Pons (tissue), 1 donor: ENCODE data around the gene HAT1.
"Not testable (repeated sequence)": the region's sequence is repeated elsewhere in the genome, so short reads cannot be mapped to it uniquely, and the experiment has no call there.

Experiments
- DNase-seq: peaks from one replicate; pipeline ENCODE4 v3.0.0-alpha.2; 2016; ENCODE audit warnings: low spot score

Gene HAT1

GRCh38 chr2:171979103-171979502 lies 56.8 kb downstream of the HAT1 start:
- DNase-seq = no peak

DNA sequence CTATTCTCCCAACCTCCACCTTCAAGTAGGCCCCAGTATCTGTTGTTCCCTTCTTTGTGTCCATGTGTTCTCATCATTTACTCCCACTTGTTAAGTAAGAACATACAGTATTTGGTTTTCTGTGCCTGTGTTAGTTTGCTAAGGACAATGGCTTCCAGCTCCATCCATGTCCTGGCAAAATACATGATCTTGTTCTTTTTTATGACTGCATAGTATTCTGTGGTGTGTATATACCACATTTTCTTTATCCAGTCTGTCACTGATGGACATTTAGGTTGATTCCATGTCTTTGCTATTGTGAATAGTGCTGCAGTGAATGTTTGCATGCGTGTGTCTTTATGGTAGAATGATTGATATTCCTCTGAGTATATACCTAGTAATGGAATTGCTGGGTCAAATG lies 61.7 kb downstream of the HAT1 start:
- DNase-seq = not testable (repeated sequence)

DNA sequence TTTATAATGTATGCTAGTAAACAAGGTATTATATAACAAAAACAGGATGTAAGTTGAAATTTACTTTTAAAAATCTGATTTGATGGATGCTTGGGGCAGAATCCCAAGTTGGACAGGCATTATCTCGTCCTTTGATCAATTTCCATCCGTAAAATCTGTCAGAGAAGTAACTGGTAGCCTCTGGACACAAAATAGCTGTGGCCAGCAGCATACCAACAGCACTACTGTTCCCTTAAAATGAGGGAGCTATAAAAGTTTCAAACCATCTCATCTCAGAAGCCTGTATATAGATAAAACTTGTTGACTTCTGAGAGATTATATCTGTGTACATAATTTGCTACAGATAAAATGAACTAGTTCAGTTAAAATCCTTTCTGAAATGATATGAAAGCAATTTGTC lies 62.8 kb downstream of the HAT1 start:
- no peak for DNase-seq

DNA sequence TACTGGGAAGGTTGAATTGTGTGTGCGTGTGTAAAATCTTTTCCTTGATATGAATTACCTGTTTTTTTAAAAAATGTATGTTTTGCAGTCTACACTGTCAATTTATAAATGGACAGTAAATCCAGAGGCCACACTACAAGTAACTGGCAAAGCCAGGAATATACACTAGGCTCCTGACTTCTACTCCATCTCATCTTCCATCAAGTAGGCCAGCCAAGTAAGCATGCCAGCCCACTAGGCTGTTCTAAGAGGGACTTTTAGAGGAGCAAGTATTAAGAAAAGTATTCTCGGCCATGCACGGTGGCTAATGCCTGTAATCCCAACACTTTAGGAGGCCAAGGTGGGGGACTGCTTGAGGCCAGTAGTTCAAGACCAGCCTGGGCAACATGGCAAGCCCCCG lies 64.5 kb downstream of the HAT1 start:
- no peak for DNase-seq

GRCh38 chr2:171991027-171991426 lies 68.8 kb downstream of the HAT1 start:
- DNase-seq = no peak

DNA sequence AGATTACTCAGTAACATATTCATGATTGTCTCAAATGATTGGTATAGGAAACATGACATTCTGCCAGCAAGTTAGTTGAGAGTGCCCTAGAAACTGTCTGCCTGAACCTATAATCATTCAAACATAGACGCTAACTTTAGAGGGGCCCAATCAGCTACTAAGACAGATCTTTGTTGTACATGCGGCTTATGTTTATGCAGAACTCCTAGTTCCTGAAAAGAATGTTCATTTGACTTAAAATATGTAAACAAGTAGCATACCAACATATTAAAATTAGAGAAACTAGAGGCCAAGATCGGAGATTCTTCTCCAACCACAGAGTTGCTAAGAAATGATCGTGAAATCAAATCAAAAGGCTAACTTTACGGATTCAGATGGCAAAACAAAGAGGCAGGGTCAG lies 73.3 kb downstream of the HAT1 start:
- no peak for DNase-seq

DNA sequence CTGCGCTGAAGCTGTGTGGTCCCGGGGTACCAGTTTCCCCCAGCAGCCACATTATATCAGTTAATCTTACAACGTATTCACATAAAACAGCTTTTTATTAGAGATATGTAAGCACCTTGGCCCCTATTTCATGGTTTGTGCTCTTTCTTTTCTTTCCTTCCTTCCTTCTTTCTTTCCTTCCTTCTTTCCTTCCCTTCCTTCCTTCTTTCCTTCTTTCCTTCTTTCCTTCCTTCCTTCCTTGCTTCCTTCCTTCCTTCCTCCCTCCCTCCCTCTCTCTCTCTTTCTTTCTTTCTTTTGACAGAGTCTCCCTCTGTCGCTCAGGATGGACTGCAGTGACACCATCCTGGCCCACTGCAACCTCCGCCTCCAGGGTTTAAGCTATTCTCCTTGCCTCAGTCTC lies 73.8 kb downstream of the HAT1 start:
- DNase-seq = no peak

DNA sequence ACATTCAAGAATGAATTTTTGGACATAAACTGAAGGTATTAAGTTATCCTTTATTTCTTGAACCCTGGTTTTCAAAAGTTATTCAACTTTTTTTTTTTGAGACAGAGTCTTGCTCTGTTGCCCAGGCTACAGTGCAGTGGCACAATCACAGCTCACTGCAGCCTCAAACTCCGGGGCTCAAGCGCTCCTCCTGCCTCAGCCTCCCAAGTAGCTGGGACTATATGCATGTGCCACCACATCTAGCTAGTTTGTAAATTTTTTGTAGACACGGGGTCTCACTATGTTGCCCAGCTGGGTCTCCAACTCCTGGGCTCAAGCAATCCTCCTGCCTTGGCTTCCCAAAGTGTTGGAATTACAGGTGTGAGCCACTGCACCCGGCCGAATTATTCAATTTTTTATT lies 74.8 kb downstream of the HAT1 start:
- not testable (repeated sequence) for DNase-seq

DNA sequence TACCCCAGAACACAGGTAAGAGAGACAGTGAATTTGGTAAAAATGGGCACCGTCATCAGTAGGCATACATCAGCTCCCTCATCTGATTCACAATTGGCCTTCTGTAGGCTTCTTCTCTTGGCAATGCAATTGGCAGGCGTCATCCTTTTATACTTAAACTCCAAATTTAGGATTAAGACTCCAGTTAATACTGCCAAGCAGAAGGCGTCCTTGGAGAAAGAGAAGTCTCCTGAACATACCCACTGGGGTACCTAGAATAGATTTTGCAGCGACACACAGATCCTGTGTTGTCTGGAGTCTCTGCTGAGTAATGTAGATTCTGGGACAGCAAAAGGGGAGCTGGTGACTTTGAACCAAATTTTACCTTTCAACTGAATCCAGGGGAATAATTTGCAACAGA lies 76.9 kb downstream of the HAT1 start:
- DNase-seq = no peak

DNA sequence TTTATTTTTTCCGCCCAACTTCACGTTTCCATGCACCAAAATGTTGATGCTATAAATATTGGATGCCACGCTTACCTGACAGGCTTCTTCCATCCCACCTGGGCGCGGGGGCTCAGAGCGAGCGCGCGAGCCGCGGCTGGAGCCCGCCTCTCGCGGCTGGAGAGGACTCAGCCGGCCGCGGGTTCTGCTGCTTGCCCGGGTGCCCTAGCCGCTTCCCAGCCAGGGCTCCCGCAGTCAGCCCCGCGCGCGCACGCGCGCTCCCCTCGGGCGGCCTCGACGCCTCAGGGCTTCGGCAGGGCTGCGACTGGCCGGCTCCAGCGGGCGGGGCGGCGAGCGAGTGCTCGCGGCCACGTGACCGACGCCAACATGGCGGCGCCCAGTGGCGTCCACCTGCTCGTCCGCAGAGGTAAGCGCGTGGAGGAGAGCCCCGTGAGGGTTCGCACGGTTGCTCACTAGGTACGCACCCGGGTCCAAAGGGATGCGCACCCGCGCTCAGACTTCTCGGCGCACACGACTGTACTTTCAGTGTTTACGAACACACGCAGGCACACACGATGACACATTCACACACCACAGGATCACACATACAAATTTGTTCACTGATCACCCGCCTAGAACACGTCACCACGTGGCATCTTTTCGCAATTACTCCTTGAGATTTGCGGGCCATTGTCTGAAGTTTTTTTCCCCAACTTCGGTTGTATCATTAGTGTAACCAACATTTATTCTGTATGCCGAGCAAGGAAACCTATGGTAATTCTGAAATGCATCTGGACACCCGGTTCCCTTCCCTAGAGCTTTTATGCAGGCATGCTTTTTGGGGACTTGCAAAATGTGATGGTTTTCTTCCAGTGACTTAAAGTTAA lies 77.6 kb downstream of the HAT1 start, which contains the start of gene METAP1D:
Gene METAP1D (plus strand): TSS at position 350 of the 866 bp plus-strand sequence. CDS start 17 bp downstream, at position 367.
- peak; percentile 90 for DNase-seq

- no peak for DNase-seq
These were observed 78.6 kb downstream of the HAT1 start for GRCh38 chr2:172000696-172001361.

GRCh38 chr2:172007372-172007771 lies 85.1 kb downstream of the HAT1 start:
- DNase-seq = no peak

- DNase-seq = no peak
These were observed 87.6 kb downstream of the HAT1 start for GRCh38 chr2:172009823-172010222.

GRCh38 chr2:172011812-172012575 lies 89.7 kb downstream of the HAT1 start:
- no peak for DNase-seq

- no peak for DNase-seq
These were observed 90.6 kb downstream of the HAT1 start for GRCh38 chr2:172012677-172013391.

- no peak for DNase-seq
These were observed 91.1 kb downstream of the HAT1 start for GRCh38 chr2:172013396-172013795.

DNA sequence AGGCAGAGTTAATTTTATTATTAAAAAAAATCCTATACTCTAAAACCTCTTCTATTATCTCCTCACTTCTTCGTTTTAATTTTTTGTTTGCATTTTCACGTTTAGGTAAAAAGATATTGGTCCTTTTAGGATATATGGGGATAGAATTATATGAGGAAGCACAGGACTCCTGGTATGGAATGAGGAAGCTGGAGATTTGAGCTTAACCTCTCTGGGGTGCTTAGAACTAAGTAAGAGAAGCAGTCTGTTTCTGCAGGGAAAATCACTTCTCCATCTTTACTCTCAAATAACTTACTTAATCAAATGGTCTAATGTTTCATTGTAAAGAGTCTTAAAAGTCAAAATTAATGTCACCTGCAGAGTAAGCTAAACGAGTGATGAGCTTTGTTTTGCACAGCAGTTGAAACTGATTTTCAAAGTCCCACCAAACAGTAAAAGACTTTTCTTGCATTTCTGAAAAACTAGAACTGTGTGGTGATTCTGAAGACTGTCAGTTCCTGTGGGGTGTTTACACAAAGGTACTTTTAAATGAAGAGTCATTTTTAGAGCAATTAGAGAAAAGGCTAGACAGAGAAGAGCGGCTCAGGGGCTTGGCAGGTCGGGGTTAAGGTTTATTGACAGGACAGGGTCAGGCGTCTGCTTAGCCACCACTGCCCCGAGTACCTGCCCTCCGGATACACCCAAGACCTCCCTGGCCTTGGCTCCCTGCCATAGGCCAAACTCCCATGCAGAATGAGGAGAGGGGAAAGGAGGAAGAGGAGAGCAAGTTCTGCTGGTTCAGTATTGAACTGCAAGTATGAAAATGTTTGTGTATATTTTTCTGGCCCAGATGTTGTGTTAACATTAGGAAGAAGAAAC lies 99.0 kb downstream of the HAT1 start:
- DNase-seq = no peak

DNA sequence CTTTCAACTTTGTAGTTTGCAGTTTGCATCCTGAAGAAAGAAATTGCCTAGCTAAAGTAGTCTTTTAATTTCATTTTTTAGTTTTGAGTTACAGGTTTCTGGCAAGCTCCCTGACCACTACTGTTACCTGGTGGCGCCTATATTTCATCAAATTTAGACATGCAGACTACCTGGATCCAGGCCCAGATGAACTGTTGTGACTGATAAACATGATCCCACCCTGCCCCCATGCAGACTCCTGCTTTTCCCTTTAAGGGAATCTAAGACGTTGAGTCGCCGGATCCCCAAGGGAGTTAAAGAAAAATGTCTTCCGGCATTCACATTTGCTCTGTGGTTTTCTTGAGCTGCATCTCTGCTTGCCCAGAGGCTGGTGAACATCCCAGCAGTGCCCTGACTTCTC lies 99.7 kb downstream of the HAT1 start:
- DNase-seq = no peak

DNA sequence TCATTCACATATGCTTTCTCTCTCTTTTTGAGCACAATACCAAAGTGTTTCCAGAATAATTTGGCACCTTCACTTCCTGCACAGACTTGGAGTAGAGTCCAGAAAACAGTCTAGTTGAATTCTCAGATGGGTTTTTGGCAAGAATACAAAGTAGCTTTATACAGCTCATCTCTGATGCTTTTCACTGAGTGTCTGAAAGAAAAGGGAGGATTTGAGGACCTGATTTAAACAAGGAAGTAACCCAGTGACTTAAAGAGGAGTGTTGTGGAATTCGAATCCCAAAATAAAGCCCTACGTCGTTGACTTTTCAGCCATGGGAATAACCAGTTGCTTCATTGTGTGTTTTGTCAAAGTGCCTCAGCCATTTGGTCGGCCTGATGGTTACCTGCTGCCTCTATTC lies 109.3 kb downstream of the HAT1 start:
- peak; percentile 16 for DNase-seq
